Measurements from ENCODE around the gene MTUS2. TPM values are rescaled to one million over a fixed set of nuclear protein-coding genes. Genes with fewer than 3 reads are reported as not detected.
A peak's percentile ranks its signal among the peaks of the same experiment; 100 is the strongest.

MTUS2 gene
- total RNA-seq, 6 donors from 2014 or later, result 0.11 to 1.6 (median 0.20) TPM; not detected in 1

DNA sequence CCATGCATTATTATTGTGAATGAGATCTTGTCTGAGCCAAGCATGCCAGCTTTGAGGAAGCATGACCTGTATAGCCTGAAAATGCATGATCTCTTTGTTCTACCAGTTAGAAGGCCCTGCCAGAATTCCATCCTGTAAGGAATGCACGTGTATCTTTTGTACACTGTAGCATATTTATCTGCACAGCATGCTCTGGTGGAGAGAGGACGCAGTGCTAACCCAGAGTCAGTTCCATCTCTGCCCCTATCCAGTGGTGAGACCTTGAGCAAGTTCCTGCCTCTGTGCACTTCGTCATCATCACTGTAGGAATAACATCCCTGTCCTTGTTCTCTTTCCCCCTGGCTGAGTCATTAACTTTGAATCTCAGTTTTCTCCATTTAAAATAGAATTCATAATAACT is 541.6 kb downstream of the MTUS2 start:
- H3K4me1 ChIP-seq, result no peaks in the 10 kb centered on the region
- no peaks in the 10 kb centered on the region for H3K9me3 ChIP-seq
- no peaks in the 10 kb centered on the region for H3K27me3 ChIP-seq
- TF ChIP-seq POLR2A (IDR thresholded peaks at IDR 0.05) (no peak), EP300 (IDR thresholded peaks at IDR 0.05) (no peak), POLR2AphosphoS5 (IDR thresholded peaks at IDR 0.05) (no peak)
- TF ChIP-seq, protein P1, sequence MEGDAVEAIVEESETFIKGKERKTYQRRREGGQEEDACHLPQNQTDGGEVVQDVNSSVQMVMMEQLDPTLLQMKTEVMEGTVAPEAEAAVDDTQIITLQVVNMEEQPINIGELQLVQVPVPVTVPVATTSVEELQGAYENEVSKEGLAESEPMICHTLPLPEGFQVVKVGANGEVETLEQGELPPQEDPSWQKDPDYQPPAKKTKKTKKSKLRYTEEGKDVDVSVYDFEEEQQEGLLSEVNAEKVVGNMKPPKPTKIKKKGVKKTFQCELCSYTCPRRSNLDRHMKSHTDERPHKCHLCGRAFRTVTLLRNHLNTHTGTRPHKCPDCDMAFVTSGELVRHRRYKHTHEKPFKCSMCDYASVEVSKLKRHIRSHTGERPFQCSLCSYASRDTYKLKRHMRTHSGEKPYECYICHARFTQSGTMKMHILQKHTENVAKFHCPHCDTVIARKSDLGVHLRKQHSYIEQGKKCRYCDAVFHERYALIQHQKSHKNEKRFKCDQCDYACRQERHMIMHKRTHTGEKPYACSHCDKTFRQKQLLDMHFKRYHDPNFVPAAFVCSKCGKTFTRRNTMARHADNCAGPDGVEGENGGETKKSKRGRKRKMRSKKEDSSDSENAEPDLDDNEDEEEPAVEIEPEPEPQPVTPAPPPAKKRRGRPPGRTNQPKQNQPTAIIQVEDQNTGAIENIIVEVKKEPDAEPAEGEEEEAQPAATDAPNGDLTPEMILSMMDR (IDR thresholded peaks at IDR 0.05), result no peak
- WGBS, 2 donors, result 65 to 67% methylated on average over 3 of the region's 3 CpGs
- ATAC-seq (ENCODE audit: low FRiP score in 2 of 2), result no peak
- no peak overlapping the region for H3K27ac ChIP-seq
- H3K4me3 ChIP-seq, result no peak overlapping the region
- DNase-seq, result no peak
- H3K36me3 ChIP-seq, result no peaks in the 10 kb centered on the region

GRCh38 chr13:29362849-29363604 is 542.9 kb downstream of the MTUS2 start:
- 8 to 9% methylated on average over 5 to 6 of the region's 6 CpGs for WGBS, 2 donors
- TF ChIP-seq, protein P1 (IDR thresholded peaks at IDR 0.05), result peak; percentile 32 to 78 (median 70)
- no peak for TF ChIP-seq EP300 (IDR thresholded peaks at IDR 0.05)
- ATAC-seq (ENCODE audit: low FRiP score in 2 of 2) (peak; percentile 75 to 84), DNase-seq (peak in 1 of 2 donors; percentile 31)
- Histone ChIP-seq H3K27ac (no peak overlapping the region), H3K27me3 (no peaks in the 10 kb centered on the region), H3K4me3 (no peak overlapping the region), H3K9me3 (no peaks in the 10 kb centered on the region), H3K4me1 (no peaks in the 10 kb centered on the region), H3K36me3 (no peaks in the 10 kb centered on the region)

- peaks cover 0 to 3% (median 0%) of the 10 kb centered on the region in 4 donors for H3K4me1 ChIP-seq
- no peak overlapping the region for H3K27ac ChIP-seq
- no peaks in the 10 kb centered on the region for H3K36me3 ChIP-seq
- WGBS, 2 donors, result 7 to 8% methylated on average over 7 to 8 of the region's 8 CpGs
- TF ChIP-seq POLR2AphosphoS5 (IDR thresholded peaks at IDR 0.05) (no peak), EP300 (IDR thresholded peaks at IDR 0.05) (no peak), POLR2A (IDR thresholded peaks at IDR 0.05) (no peak)
- TF ChIP-seq, protein P1 (IDR thresholded peaks at IDR 0.05), result peak in 4 of 6 experiments; percentile 16 to 41 (median 24)
- H3K27me3 ChIP-seq, result no peaks in the 10 kb centered on the region
- ATAC-seq (ENCODE audit: low FRiP score in 2 of 2) (peak in 1 of 2 donors; percentile 48), DNase-seq (no peak)
- H3K9me3 ChIP-seq, result no peaks in the 10 kb centered on the region
- no peak overlapping the region for H3K4me3 ChIP-seq
Observed at GRCh38 chr13:29369060-29369743, 549.1 kb downstream of the MTUS2 start.

GRCh38 chr13:29379281-29379680 is 559.1 kb downstream of the MTUS2 start:
- Histone ChIP-seq H3K4me1 (no peaks in the 10 kb centered on the region), H3K36me3 (no peaks in the 10 kb centered on the region), H3K27me3 (no peaks in the 10 kb centered on the region), H3K4me3 (no peak overlapping the region), H3K27ac (no peak overlapping the region), H3K9me3 (no peaks in the 10 kb centered on the region)
- TF ChIP-seq, protein P1 (IDR thresholded peaks at IDR 0.05), result no peak
- TF ChIP-seq EP300 (IDR thresholded peaks at IDR 0.05), result no peak
- no peak for TF ChIP-seq POLR2A (IDR thresholded peaks at IDR 0.05)
- no peak for TF ChIP-seq POLR2AphosphoS5 (IDR thresholded peaks at IDR 0.05)
- ATAC-seq (ENCODE audit: low FRiP score in 2 of 2), result peak in 1 of 2 donors; percentile 43
- no peak for DNase-seq
- WGBS, 2 donors, result 79 to 84% methylated on average over 4 of the region's 4 CpGs
